ENCODE measurements around the gene SOX18.

Gene SOX18

DNA sequence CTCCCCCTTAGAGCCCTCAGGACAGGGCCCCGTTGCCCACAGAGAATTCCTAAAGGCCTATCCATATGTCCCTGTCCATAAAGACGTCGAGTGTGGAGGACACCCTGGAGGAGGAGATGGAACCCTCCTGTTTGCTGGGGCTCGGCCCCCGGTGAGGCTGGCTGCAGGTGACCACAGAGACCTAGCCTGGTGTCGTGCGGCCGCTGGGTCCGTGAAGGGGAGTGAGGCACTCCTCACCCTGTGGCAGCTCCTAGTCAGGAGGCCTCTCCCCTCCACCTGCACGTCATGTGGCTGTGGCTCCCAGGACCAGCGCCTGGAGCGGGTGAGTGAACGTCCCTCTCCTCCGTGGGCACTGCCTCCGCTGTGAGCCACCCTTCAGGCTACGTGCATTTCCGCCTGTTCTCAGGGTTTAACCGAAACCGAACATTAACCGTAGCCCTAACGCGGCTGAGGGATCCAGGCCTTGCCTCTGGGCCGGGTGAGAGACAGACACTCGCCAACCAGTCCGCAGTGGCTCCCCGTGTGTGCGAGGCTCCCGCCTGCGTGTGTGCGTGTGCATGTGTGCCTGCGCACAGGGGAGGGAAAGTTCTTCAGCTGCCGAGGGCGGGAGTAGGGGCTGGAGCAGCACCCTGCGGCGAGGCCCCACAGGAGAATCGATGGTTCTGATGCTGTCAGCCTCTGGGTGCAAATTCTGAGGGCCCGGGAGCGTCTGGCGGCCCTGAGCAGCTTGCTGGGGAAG lies 7.6 kb upstream of the SOX18 start:
- Histone ChIP-seq H3K4me1 (ENCODE audit: control insufficient read depth, insufficient read depth, low read length, poor library complexity, severe bottlenecking) (peaks cover 31% of the 10 kb centered on the region), H3K9me3 (ENCODE audit: control insufficient read depth, low read length) (no peaks in the 10 kb centered on the region), H3K36me3 (ENCODE audit: control insufficient read depth, insufficient read depth, low read length) (no peaks in the 10 kb centered on the region), H3K27ac (ENCODE audit: low read depth, low read length, severe bottlenecking) (no peak overlapping the region), H3K4me3 (ENCODE audit: extremely low read depth, insufficient read depth, low read length, poor library complexity, severe bottlenecking) (no peak overlapping the region)
- 84 to 87% methylated on average over 37 to 39 of the region's 39 CpGs for WGBS, 2 experiments (ENCODE audit: insufficient coverage in 2 of 2)

DNA sequence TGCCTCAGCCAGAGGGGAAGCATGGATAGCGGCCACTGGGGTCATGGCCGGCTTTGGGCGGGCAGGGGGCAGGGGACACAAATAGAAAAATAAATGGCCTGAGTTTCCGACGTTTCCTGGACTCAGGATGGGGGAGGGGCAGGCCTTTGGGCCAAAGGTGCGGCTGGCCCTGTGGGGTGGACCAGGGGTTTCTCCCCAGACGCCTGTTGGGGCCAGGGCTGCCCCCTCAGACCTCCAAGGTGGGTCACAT lies 7.1 kb upstream of the SOX18 start:
- Histone ChIP-seq H3K36me3 (ENCODE audit: control insufficient read depth, insufficient read depth, low read length) (no peaks in the 10 kb centered on the region), H3K4me1 (ENCODE audit: control insufficient read depth, insufficient read depth, low read length, poor library complexity, severe bottlenecking) (peaks cover 31% of the 10 kb centered on the region), H3K27ac (ENCODE audit: low read depth, low read length, severe bottlenecking) (no peak overlapping the region), H3K4me3 (ENCODE audit: extremely low read depth, insufficient read depth, low read length, poor library complexity, severe bottlenecking) (no peak overlapping the region), H3K9me3 (ENCODE audit: control insufficient read depth, low read length) (no peaks in the 10 kb centered on the region)
- WGBS, 2 experiments (ENCODE audit: insufficient coverage in 2 of 2), result 71 to 100% methylated on average over 3 to 6 of the region's 7 CpGs

DNA sequence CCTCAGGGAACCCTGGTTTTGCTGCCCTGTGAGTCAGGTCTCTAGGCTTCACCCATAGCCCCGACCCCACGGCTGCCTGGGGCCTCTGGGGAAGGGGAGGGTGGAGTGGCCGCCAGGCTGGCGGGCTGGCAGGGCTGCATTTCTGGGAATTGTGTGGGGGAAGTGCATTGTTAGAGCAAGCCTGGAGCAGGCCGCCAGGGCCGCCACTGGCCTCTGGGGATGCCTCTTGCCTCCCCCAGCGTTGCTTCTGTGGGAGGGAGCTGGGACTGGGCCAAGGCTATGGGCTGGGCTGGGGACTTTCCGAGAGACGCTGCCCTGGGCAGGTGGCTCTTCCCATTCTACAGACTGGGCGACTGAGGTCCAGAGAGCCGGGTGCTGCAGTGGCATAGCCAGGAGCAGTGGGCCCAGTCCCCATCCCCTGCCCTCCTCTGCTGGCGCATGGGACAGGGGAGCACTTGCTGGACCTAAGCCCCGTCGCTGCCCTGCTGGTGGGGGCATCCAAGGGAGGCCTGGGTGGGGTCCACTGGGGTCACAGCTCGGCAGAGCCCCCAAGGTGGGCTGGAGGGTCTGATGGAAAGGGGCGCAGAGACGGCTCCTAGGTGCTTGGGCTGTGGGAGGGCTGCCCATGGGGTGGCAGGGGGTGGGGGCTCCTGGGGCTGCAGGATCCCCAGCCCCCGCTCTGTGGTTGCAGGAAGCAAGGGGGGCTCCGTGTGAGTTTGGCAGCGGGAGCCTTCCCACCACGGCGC lies 6.6 kb upstream of the SOX18 start:
- Histone ChIP-seq H3K9me3 (ENCODE audit: control insufficient read depth, low read length) (no peaks in the 10 kb centered on the region), H3K4me3 (ENCODE audit: extremely low read depth, insufficient read depth, low read length, poor library complexity, severe bottlenecking) (no peak overlapping the region), H3K4me1 (ENCODE audit: control insufficient read depth, insufficient read depth, low read length, poor library complexity, severe bottlenecking) (peaks cover 31% of the 10 kb centered on the region), H3K27ac (ENCODE audit: low read depth, low read length, severe bottlenecking) (peak overlapping the region; percentile 23), H3K36me3 (ENCODE audit: control insufficient read depth, insufficient read depth, low read length) (no peaks in the 10 kb centered on the region)
- 82% methylated on average over 17 to 22 of the region's 22 CpGs for WGBS, 2 experiments (ENCODE audit: insufficient coverage in 2 of 2)

DNA sequence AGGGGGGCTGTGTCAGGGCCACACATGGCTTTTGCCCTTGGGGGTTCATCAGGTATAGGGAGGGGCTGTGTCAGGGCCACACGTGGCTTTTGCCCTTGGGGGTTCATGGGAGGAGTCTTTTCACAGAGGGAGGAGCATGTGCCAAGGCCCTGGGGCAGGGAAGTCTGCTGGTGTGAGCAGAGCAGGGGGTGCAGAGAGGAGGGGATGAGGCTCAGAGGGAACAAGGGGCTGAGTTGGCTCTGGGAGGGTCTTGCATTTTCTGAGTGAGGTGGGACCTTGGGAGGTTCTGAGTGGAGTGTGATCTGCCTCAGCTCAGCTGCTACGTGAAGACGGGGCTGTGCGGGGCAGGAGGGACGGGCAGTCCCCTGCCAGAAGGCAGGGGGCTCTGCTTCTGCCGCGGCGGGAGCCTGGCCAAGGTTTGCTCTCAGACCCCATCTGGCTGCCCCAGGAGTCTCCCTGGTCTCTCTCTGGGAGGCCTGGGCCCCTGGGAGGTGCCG lies 6.0 kb upstream of the SOX18 start:
- WGBS, 2 experiments (ENCODE audit: insufficient coverage in 2 of 2), result 33 to 92% methylated on average over 1 to 9 of the region's 9 CpGs
- Histone ChIP-seq H3K4me3 (ENCODE audit: extremely low read depth, insufficient read depth, low read length, poor library complexity, severe bottlenecking) (no peak overlapping the region), H3K9me3 (ENCODE audit: control insufficient read depth, low read length) (no peaks in the 10 kb centered on the region), H3K4me1 (ENCODE audit: control insufficient read depth, insufficient read depth, low read length, poor library complexity, severe bottlenecking) (peaks cover 31% of the 10 kb centered on the region), H3K36me3 (ENCODE audit: control insufficient read depth, insufficient read depth, low read length) (no peaks in the 10 kb centered on the region), H3K27ac (ENCODE audit: low read depth, low read length, severe bottlenecking) (peak overlapping the region; percentile 23)

DNA sequence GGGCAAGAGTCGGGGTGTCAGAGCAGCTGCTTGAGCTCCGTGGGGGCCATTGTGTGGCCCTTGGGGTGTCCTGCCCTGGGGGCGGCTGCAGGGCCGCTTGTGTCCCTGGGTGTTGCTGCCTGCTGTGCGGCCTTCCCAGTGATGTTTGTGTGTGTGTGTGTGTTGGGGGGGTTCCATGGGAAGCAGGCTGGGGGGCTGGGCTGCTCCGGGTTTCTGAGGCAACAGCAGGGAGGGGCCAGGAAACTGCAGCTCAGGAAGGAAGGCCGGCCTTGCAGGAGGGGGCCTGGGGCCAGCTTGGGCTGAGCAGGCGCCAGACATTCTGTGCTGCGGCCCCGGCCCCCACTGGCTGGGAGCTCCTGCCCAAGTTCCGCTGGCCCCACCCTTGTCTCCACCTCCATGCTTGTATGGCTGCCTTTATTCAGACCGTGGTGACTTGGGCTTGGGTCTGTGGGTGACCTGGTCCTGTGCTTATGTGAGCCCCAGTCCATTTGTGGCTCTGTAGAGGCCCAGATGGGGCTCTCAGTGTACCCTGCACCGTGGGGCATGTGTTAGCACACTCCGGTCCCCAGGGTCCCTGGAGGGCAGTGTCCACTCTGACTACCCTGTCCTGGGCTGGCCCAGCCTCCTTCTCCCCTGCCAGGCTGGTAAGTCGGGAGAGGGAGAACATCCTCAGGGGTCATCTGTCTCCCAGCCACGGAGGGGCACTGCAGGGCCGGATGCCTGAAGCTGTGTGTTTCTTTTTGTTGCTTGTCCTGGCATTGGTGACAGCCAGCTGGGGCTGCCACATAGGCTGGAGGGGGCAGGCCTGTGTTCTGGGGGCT lies 4.6 kb upstream of the SOX18 start:
- Histone ChIP-seq H3K4me3 (ENCODE audit: extremely low read depth, insufficient read depth, low read length, poor library complexity, severe bottlenecking) (peak overlapping the region; percentile 8), H3K27ac (ENCODE audit: low read depth, low read length, severe bottlenecking) (peak overlapping the region; percentile 76), H3K4me1 (ENCODE audit: control insufficient read depth, insufficient read depth, low read length, poor library complexity, severe bottlenecking) (peaks cover 37% of the 10 kb centered on the region), H3K9me3 (ENCODE audit: control insufficient read depth, low read length) (no peaks in the 10 kb centered on the region), H3K36me3 (ENCODE audit: control insufficient read depth, insufficient read depth, low read length) (no peaks in the 10 kb centered on the region)
- WGBS, 2 experiments (ENCODE audit: insufficient coverage in 2 of 2), result 33 to 56% methylated on average over 12 to 14 of the region's 17 CpGs

DNA sequence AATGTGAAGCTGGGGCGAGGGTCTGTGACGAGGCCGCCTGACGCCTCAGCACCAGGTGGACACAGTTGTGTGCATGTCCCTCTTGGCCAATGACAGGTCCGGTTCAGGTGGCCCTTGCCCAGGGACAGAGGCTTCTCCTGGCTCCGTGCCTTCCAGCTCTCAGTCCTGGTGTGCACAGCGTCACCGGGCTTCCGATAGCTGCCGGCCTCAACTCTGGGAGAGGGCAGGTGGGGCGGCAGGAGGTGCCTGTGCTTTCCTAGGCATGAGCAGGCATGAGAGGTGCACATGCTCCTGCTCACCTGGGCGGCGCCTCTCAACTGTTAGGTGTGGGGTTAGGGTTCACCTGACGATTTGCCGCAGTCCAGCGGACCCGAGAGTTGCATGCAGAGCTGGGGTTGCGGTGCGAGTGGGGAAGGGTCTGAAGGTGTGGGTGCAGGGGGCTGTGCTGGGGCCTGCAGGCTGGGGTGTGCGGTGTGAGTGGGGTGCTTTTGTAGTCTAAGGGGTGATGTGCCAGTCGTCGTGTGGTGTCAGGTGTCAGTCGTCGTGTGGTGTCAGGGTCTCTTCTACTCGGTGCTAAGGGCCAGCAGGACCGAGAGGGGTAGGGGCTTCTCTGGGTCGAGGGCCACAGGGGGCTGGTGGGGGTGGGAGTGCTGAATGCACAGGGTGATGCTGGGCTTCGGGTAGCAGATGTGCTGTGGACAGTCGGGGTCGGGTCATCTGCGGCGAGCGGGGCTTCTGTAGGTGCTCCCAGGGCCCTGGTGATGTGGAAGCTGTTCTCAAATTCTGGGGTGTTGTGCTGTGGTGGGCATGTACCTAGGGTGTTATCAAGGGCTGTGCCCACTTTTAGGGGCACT lies 3.8 kb upstream of the SOX18 start:
- Histone ChIP-seq H3K36me3 (ENCODE audit: control insufficient read depth, insufficient read depth, low read length) (no peaks in the 10 kb centered on the region), H3K4me1 (ENCODE audit: control insufficient read depth, insufficient read depth, low read length, poor library complexity, severe bottlenecking) (peaks cover 37% of the 10 kb centered on the region), H3K9me3 (ENCODE audit: control insufficient read depth, low read length) (no peaks in the 10 kb centered on the region), H3K4me3 (ENCODE audit: extremely low read depth, insufficient read depth, low read length, poor library complexity, severe bottlenecking) (no peak overlapping the region), H3K27ac (ENCODE audit: low read depth, low read length, severe bottlenecking) (no peak overlapping the region)
- 85 to 89% methylated on average over 20 to 33 of the region's 33 CpGs for whole genome bisulfite sequencing, 2 experiments (ENCODE audit: insufficient coverage in 2 of 2)

DNA sequence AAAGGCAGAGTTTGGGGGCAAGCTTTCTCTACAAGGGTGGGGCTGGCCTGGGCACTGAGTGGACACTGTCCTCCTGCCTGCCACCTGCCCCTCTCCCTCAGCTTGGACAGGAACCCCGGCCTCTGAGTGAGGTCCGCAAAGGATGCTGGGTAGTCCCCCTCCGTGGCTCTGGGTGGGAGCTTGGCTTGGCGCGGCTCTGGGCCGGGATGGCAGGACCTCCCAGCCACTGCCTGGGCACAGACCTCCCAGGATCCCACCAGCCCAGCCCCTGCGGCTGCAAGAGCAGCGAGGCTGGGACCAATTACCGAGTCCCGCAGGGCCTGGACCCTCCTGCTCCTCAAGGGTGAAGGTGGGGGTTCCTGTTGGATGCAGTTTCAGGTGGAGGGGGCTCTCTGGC lies 2.9 kb upstream of the SOX18 start:
- H3K4me1 ChIP-seq (ENCODE audit: control insufficient read depth, insufficient read depth, low read length, poor library complexity, severe bottlenecking), result peaks cover 35% of the 10 kb centered on the region
- H3K36me3 ChIP-seq (ENCODE audit: control insufficient read depth, insufficient read depth, low read length), result peaks cover under 1% of the 10 kb centered on the region
- no peaks in the 10 kb centered on the region for H3K9me3 ChIP-seq (ENCODE audit: control insufficient read depth, low read length)
- no peak overlapping the region for H3K4me3 ChIP-seq (ENCODE audit: extremely low read depth, insufficient read depth, low read length, poor library complexity, severe bottlenecking)
- H3K27ac ChIP-seq (ENCODE audit: low read depth, low read length, severe bottlenecking), result no peak overlapping the region
- WGBS, 2 experiments (ENCODE audit: insufficient coverage in 2 of 2), result 91 to 95% methylated on average over 4 to 6 of the region's 10 CpGs

DNA sequence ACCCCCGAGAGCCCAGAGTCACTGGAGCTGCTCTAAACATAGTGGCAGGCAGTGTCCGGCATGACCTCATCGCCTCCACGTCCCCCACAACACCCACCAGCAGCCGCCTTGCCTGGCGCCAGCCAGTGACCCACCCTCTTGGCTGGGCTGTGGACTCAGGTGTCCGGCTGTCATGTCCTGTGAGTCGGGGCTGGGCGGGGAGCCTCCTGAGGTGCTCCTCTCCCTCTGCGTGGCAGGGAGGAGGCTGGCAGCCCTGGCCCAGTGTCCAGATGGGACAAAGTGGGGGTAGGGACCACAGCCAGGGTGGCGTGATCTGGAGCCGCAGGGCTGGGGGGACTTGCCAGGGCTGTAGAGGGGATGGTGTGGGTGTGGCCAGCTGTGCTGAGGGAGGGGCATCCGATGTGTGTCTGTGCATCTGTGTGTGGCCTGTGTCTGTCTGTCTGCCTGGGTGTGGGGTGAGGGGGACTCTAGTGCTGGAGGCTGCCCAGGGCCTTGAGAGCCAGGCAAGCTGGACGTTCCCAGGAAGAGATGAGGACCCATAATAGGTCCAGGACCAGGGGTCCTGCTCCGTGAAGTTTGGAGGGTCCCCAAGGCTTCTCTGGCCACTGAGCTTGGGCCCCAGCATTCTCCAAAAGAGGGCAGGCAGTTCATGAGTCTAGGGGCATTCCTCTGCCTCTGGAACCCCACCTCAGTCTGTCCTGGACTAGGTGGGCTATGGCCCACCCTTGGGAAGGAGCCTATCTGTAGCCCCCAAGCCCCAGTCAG lies 2.3 kb upstream of the SOX18 start:
- Histone ChIP-seq H3K9me3 (ENCODE audit: control insufficient read depth, low read length) (no peaks in the 10 kb centered on the region), H3K27ac (ENCODE audit: low read depth, low read length, severe bottlenecking) (no peak overlapping the region), H3K36me3 (ENCODE audit: control insufficient read depth, insufficient read depth, low read length) (peaks cover 4% of the 10 kb centered on the region), H3K4me3 (ENCODE audit: extremely low read depth, insufficient read depth, low read length, poor library complexity, severe bottlenecking) (no peak overlapping the region), H3K4me1 (ENCODE audit: control insufficient read depth, insufficient read depth, low read length, poor library complexity, severe bottlenecking) (peaks cover 29% of the 10 kb centered on the region)
- 92 to 96% methylated on average over 4 to 13 of the region's 15 CpGs for WGBS, 2 experiments (ENCODE audit: insufficient coverage in 2 of 2)

DNA sequence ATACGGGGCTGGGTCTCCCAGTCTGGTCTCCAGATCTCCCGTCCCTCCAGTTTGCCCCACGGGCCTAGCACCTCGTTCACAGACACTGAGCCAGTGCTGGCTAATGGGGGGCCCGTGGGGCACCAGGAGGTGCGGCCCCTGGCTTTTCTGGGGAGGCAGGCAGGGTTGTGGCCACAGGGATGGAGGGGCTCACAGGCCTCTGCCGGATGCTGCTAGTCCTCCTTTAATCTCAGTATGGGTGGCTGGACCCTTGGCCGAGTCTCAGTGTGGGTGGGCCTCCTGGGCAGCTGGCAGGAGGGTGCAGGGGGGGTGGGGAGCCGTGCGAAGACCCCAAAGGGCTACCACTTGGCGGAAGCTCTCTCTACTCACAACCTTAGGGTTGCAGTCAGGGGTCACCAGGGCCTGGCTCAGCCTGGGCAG lies 1.6 kb upstream of the SOX18 start:
- Histone ChIP-seq H3K4me1 (ENCODE audit: control insufficient read depth, insufficient read depth, low read length, poor library complexity, severe bottlenecking) (peaks cover 22% of the 10 kb centered on the region), H3K9me3 (ENCODE audit: control insufficient read depth, low read length) (no peaks in the 10 kb centered on the region), H3K36me3 (ENCODE audit: control insufficient read depth, insufficient read depth, low read length) (peaks cover 4% of the 10 kb centered on the region), H3K4me3 (ENCODE audit: extremely low read depth, insufficient read depth, low read length, poor library complexity, severe bottlenecking) (no peak overlapping the region), H3K27ac (ENCODE audit: low read depth, low read length, severe bottlenecking) (no peak overlapping the region)
- WGBS, 2 experiments (ENCODE audit: insufficient coverage in 2 of 2), result 89 to 93% methylated on average over 9 to 10 of the region's 11 CpGs
